HCT116 (cell line): Measurements from ENCODE around the gene DPY19L3. TPM values are rescaled to one million over a fixed set of nuclear protein-coding genes. Genes with fewer than 3 reads are reported as not detected.

Source experiments
- ATAC-seq: fragments of 200-7000 bp; cut with Tn5 transposase; 2 replicates; pipeline ENCODE4 v1.9.1; 2020; ENCODE audit warnings: mild to moderate bottlenecking, moderate library complexity
- BruUV-seq: library from RNA; stranded (reverse); fragments of 400-500 nt; replicated peaks from 2 replicates; lab custom pipeline; 2021; lab: Mats Ljungman, UMichigan
- CTCF ChIA-PET: fragments of 300-600 bp; sonication (Branson Sonifier 250); formaldehyde crosslinking; loops from one replicate; lab custom pipeline; 2021; ENCODE audit warnings: antibody characterized with exemption; lab: Charles Lee
- POLR2A ChIA-PET: fragments of 300-600, 350-600 bp; sonication (Branson Sonifier 250); formaldehyde crosslinking; loops from one replicate; lab custom pipeline; 2021; ENCODE audit warnings: antibody characterized with exemption; lab: Charles Lee
- RAD21 ChIA-PET, 2 experiments: fragments of 300-600 bp; sonication (Branson Sonifier 250); formaldehyde crosslinking; loops; one replicate each; lab custom pipeline; 2023; ENCODE audit warnings: low total read pairs in 2 of 2; ENCODE audit not compliant: uncharacterized antibody in 2 of 2, unreplicated experiment in 2 of 2, low non-redundant PET in 1 of 2; lab: Charles Lee
- DNase-seq: peaks from one replicate; pipeline ENCODE4 v3.0.0-alpha.2; 2010; ENCODE audit warnings: low read depth, low spot score
- H2AFZ ChIP-seq: fragments of 200-600 bp; shearing (Covaris generic), sonication (generic); 2 replicates; pipeline ENCODE4 v1.6.1; 2017; ENCODE audit warnings: low read depth, mixed run types, mixed read lengths, antibody characterized with exemption, low read length; ENCODE audit not compliant: poor library complexity, severe bottlenecking
- H3K27ac ChIP-seq: 2 replicates; pipeline ENCODE4 v1.5.1; 2012; ENCODE audit warnings: low read depth, low read length
- H3K27me3 ChIP-seq: fragments of 200-600 bp; sonication (generic); 2 replicates; pipeline ENCODE4 v1.6.1; 2016; ENCODE audit warnings: mixed run types, low read length, mixed read lengths; ENCODE audit not compliant: insufficient read depth
- H3K36me3 ChIP-seq, 2 experiments: fragments of 200-500 bp in 1 of 2; fragments of 200-600 bp in 1 of 2; sonication (Bioruptor generic) in 1 of 2; sonication (generic) in 1 of 2; 2 replicates each; pipeline versions ENCODE4 v1.5.1 to v1.6.1; 2014 to 2016; ENCODE audit warnings: low read length in 2 of 2, inconsistent platforms in 1 of 2, mixed read lengths in 1 of 2, mixed run types in 1 of 2; ENCODE audit not compliant: insufficient read depth in 2 of 2, control insufficient read depth in 1 of 2
- H3K4me1 ChIP-seq, 2 experiments: fragments of 200-600 bp in 1 of 2; sonication (generic) in 1 of 2; 2 replicates each; pipeline versions ENCODE4 v1.5.1 to v1.6.1; 2012 to 2017; ENCODE audit warnings: low read length in 2 of 2, inconsistent platforms in 1 of 2, mild to moderate bottlenecking in 1 of 2, mixed read lengths in 1 of 2, mixed run types in 1 of 2, moderate library complexity in 1 of 2; ENCODE audit not compliant: insufficient read depth in 2 of 2, control insufficient read depth in 1 of 2
- H3K4me2 ChIP-seq: fragments of 200-600 bp; sonication (generic); 2 replicates; pipeline ENCODE4 v1.6.1; 2017; ENCODE audit warnings: mixed run types, low read length, mixed read lengths
- H3K4me3 ChIP-seq, 2 experiments: fragments of 200-600 bp in 1 of 2; sonication (generic) in 1 of 2; replicated peaks in 1 of 2; 2 replicates each; pipeline ENCODE4 v1.5.1; 2011 to 2016; ENCODE audit warnings: low read length in 2 of 2, control low read depth in 1 of 2, low read depth in 1 of 2, mild to moderate bottlenecking in 1 of 2, mixed read lengths in 1 of 2, mixed run types in 1 of 2
- H3K79me2 ChIP-seq: fragments of 200-600 bp; sonication (generic); 2 replicates; pipeline ENCODE4 v1.6.1; 2017; ENCODE audit warnings: mild to moderate bottlenecking, mixed run types, low read length, moderate library complexity, mixed read lengths; ENCODE audit not compliant: insufficient read depth
- H3K9ac ChIP-seq: fragments of 200-600 bp; sonication (generic); 2 replicates; pipeline ENCODE4 v1.6.1; 2016; ENCODE audit warnings: low read length, mixed read lengths
- H3K9me2 ChIP-seq: fragments of 200-600 bp; sonication (generic), shearing (Covaris generic); 2 replicates; pipeline ENCODE4 v1.6.1; 2017; ENCODE audit warnings: mixed run types, mild to moderate bottlenecking, moderate library complexity; ENCODE audit not compliant: insufficient read depth
- H3K9me3 ChIP-seq, 2 experiments: fragments of 200-500 bp in 1 of 2; fragments of 200-600 bp in 1 of 2; sonication (Bioruptor generic) in 1 of 2; sonication (generic) in 1 of 2; 2 replicates each; pipeline ENCODE4 v1.6.1; 2014 to 2017; ENCODE audit warnings: low read length in 2 of 2, mixed read lengths in 2 of 2, inconsistent platforms in 1 of 2, low read depth in 1 of 2, mild to moderate bottlenecking in 1 of 2, mixed run types in 1 of 2, moderate library complexity in 1 of 2; ENCODE audit not compliant: control insufficient read depth in 1 of 2, insufficient read depth in 1 of 2
- H4K20me1 ChIP-seq: fragments of 200-600 bp; sonication (generic), shearing (Covaris generic); 2 replicates; pipeline ENCODE4 v1.6.1; 2017; ENCODE audit warnings: mixed run types, mild to moderate bottlenecking, moderate library complexity; ENCODE audit not compliant: insufficient read depth
- CEBPB ChIP-seq: IDR thresholded peaks from 2 replicates; pipeline ENCODE4 v1.6.1; 2012; ENCODE audit warnings: low read depth
- EGR1 ChIP-seq: IDR thresholded peaks from 2 replicates; pipeline ENCODE4 v1.6.1; 2012; ENCODE audit warnings: low read depth
- EZH2phosphoT487 ChIP-seq: fragments of 200-600 bp; IDR thresholded peaks from 2 replicates; pipeline ENCODE4 v1.6.1; 2018; ENCODE audit warnings: antibody characterized with exemption, borderline replicate concordance
- FOSL1 ChIP-seq: IDR thresholded peaks from 2 replicates; pipeline ENCODE4 v1.6.1; 2012; ENCODE audit warnings: low read depth
- MAX ChIP-seq: IDR thresholded peaks from 2 replicates; pipeline ENCODE4 v1.6.1; 2012
- SIN3A ChIP-seq: IDR thresholded peaks from 2 replicates; pipeline ENCODE4 v1.6.1; 2012; ENCODE audit warnings: low read depth
- SRF ChIP-seq: IDR thresholded peaks from 2 replicates; pipeline ENCODE4 v1.6.1; 2012; ENCODE audit warnings: low read depth
- YY1 ChIP-seq: IDR thresholded peaks from 2 replicates; pipeline ENCODE4 v1.6.1; 2011; ENCODE audit warnings: low read length, low read depth, moderate library complexity, mild to moderate bottlenecking; ENCODE audit not compliant: insufficient replicate concordance; ENCODE audit errors: extremely low read depth
- intact Hi-C: fragments of 100-400 bp; cut with micrococcal nuclease; formaldehyde crosslinking; loops from 2 replicates; pipeline ENCODE4 v1.10.0; 2022
- total RNA-seq: library from RNA; stranded (reverse); gene quantifications from one replicate; pipeline ENCODE4 v1.2.1, GENCODE V29; 2021; ENCODE audit not compliant: unreplicated experiment
- TF ChIP-seq, protein P1 (sequence below): IDR thresholded peaks from 2 replicates; pipeline ENCODE4 v1.6.1; 2012; ENCODE audit warnings: low read depth

The DPY19L3 gene
- total RNA-seq, 1 experiment from 2014 or later: 14.5 TPM

DNA sequence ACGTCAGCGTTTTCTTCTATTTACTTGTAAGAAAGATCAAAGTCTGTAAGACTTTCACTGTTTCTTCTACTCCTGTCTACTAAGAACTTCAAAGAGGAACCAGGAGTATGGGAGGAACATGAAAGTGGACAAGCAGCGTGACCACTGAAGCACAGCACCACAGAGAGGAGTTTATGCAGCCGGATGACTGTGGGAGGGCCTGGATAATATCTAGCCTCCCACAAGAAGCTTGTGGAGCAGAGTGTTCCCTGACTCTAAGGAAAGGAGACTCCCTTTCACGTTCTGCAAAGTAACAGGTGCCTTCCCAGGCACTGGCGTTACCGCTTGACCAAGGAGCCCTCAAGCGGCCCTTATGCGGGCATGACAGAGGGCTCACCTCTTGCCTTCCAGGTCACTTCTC is 91.8 kb downstream of the DPY19L3 start:
- no peaks in the 10 kb centered on the region for H3K9me2 ChIP-seq
- H3K36me3 ChIP-seq: no peaks in the 10 kb centered on the region
- no peak for TF ChIP-seq CEBPB
- no peak for TF ChIP-seq EGR1
- no peak for TF ChIP-seq EZH2phosphoT487
- TF ChIP-seq YY1: no peak
- TF ChIP-seq MAX: no peak
- TF ChIP-seq, protein P1, sequence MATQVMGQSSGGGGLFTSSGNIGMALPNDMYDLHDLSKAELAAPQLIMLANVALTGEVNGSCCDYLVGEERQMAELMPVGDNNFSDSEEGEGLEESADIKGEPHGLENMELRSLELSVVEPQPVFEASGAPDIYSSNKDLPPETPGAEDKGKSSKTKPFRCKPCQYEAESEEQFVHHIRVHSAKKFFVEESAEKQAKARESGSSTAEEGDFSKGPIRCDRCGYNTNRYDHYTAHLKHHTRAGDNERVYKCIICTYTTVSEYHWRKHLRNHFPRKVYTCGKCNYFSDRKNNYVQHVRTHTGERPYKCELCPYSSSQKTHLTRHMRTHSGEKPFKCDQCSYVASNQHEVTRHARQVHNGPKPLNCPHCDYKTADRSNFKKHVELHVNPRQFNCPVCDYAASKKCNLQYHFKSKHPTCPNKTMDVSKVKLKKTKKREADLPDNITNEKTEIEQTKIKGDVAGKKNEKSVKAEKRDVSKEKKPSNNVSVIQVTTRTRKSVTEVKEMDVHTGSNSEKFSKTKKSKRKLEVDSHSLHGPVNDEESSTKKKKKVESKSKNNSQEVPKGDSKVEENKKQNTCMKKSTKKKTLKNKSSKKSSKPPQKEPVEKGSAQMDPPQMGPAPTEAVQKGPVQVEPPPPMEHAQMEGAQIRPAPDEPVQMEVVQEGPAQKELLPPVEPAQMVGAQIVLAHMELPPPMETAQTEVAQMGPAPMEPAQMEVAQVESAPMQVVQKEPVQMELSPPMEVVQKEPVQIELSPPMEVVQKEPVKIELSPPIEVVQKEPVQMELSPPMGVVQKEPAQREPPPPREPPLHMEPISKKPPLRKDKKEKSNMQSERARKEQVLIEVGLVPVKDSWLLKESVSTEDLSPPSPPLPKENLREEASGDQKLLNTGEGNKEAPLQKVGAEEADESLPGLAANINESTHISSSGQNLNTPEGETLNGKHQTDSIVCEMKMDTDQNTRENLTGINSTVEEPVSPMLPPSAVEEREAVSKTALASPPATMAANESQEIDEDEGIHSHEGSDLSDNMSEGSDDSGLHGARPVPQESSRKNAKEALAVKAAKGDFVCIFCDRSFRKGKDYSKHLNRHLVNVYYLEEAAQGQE: no peak
- no peak for TF ChIP-seq SIN3A
- no peak for TF ChIP-seq FOSL1
- TF ChIP-seq SRF: no peak
- no peak overlapping the region for H3K4me2 ChIP-seq
- no TSS peak for BruUV-seq
- H4K20me1 ChIP-seq: no peaks in the 10 kb centered on the region
- no peaks in the 10 kb centered on the region for H3K4me1 ChIP-seq
- H3K4me3 ChIP-seq: no peak overlapping the region
- RAD21 ChIA-PET: no interaction called here
- H3K9ac ChIP-seq: no peak overlapping the region
- no peaks in the 10 kb centered on the region for H3K9me3 ChIP-seq
- no peak for DNase-seq
- no peaks in the 10 kb centered on the region for H3K79me2 ChIP-seq
- H3K27me3 ChIP-seq: no peaks in the 10 kb centered on the region
- POLR2A ChIA-PET: no interaction called here
- no peak overlapping the region for H3K27ac ChIP-seq
- H2AFZ ChIP-seq: no peak overlapping the region
- intact Hi-C loops: no loop called here
- no peak for ATAC-seq
- CTCF ChIA-PET: no interaction called here
